AG04449 (cell line): ENCODE results near the gene SMCO3.

Source experiments
- CTCF ChIA-PET: fragments of 350-600 bp; formaldehyde crosslinking; extraction: SDS; loops from one replicate; lab custom pipeline; 2021; ENCODE audit warnings: antibody characterized with exemption; lab: Yijun Ruan, JAX
- POLR2A ChIA-PET: fragments of 400-600, 350-600 bp; formaldehyde crosslinking; extraction: SDS; loops from one replicate; lab custom pipeline; 2020; ENCODE audit warnings: antibody characterized with exemption, inconsistent platforms; lab: Yijun Ruan, JAX
- DNase-seq: peaks from one replicate; pipeline ENCODE4 v3.0.0-alpha.2; 2010; ENCODE audit warnings: low read depth, low spot score
- H3K4me3 ChIP-seq: 2 replicates; pipeline ENCODE4 v1.5.1; 2011; ENCODE audit warnings: low read depth, mild to moderate bottlenecking, control low read depth, low read length
- CTCF ChIP-seq: IDR thresholded peaks from one replicate; pipeline ENCODE4 v1.5.1; 2011; ENCODE audit warnings: mild to moderate bottlenecking, moderate library complexity, low read length, control low read depth, inconsistent platforms; ENCODE audit not compliant: insufficient read depth; ENCODE audit errors: missing control alignments

Gene SMCO3

GRCh38 chr12:14850929-14851663, 37.1 kb upstream of the SMCO3 start:
- no peak for DNase-seq
- CTCF ChIA-PET, result interaction anchor here (1.8 to 12.7 kb wide), 3 partner anchors 41 to 371 kb away, joined by 4 to 179 read pairs (median 5); no protein-coding TSS in a partner anchor
- H3K4me3 ChIP-seq, result no peak overlapping the region
- POLR2A ChIA-PET, result no interaction called here
- TF ChIP-seq CTCF, result no peak

- no peak overlapping the region for H3K4me3 ChIP-seq
- CTCF ChIA-PET, result interaction anchor here (1.8 to 12.7 kb wide), 3 partner anchors 40 to 372 kb away, joined by 4 to 179 read pairs (median 5); no protein-coding TSS in a partner anchor
- DNase-seq, result no peak
- POLR2A ChIA-PET, result no interaction called here
- no peak for TF ChIP-seq CTCF
Measured at GRCh38 chr12:14849661-14850060, 35.7 kb upstream of the SMCO3 start.

GRCh38 chr12:14846876-14847580, 33.0 kb upstream of the SMCO3 start:
- no peak for DNase-seq
- no peak for TF ChIP-seq CTCF
- CTCF ChIA-PET, result interaction anchor here (1.0 to 12.7 kb wide), 10 partner anchors 10 to 375 kb away, joined by 3 to 179 read pairs (median 4); partner anchors contain the start of gene RERG
- POLR2A ChIA-PET, result no interaction called here
- no peak overlapping the region for H3K4me3 ChIP-seq

- TF ChIP-seq CTCF, result no peak
Measured at GRCh38 chr12:14846042-14846587, 32.1 kb upstream of the SMCO3 start.

GRCh38 chr12:14845350-14845750, 31.4 kb upstream of the SMCO3 start:
- ChIA-PET CTCF (interaction anchor here (0.7 to 12.7 kb wide), 10 partner anchors 8 to 373 kb away, joined by 3 to 179 read pairs (median 4); no protein-coding TSS in a partner anchor), POLR2A (no interaction called here)
- H3K4me3 ChIP-seq, result no peak overlapping the region
- TF ChIP-seq CTCF, result peak; percentile 56
- DNase-seq, result no peak

More at GRCh38 chr12:14846042-14846587, 32.1 kb upstream of the SMCO3 start:
- H3K4me3 ChIP-seq, result no peak overlapping the region
- ChIA-PET POLR2A (no interaction called here), CTCF (interaction anchor here (0.7 to 12.7 kb wide), 12 partner anchors 8 to 376 kb away, joined by 3 to 179 read pairs (median 4); partner anchors contain the start of gene RERG)
- DNase-seq, result no peak
